ENCODE results near the gene CHERP. TPM values are rescaled to one million over a fixed set of nuclear protein-coding genes. Genes with fewer than 3 reads are reported as not detected.

The CHERP gene
- total and polyA plus RNA-seq, 2 of the 8 experiments (the other 6 are each of a cell fraction or from before 2014, with no cell fraction given) = 13.9 to 73.7 TPM

GRCh38 chr19:16573925-16574324 lies 31.7 kb upstream of the CHERP start:
- H4K20me1 ChIP-seq (replicated peaks in 1 of 2; ENCODE audit: control insufficient read depth in 1 of 2, insufficient read depth in 2 of 2, low read length in 2 of 2) = peaks cover 10 to 23% of the 10 kb centered on the region in 2 experiments
- CTCF ChIA-PET (ENCODE audit: partially characterized antibody) = interaction anchor here (0.6 to 1.4 kb wide), 11 partner anchors 9 to 1397 kb away, joined by 3 to 6 read pairs (median 3); partner anchors contain the start of genes C19orf44 and CALR3

More at GRCh38 chr19:16573925-16574324, 31.7 kb upstream of the CHERP start:
- no peak overlapping the region for H4K91ac ChIP-seq (replicated peaks; ENCODE audit: insufficient read length, low read length)
- H3K79me2 ChIP-seq (ENCODE audit: control insufficient read depth in 1 of 2, insufficient read depth in 2 of 2, low read length in 2 of 2) = peaks cover 0 to 56% of the 10 kb centered on the region in 2 experiments; a peak in 3 of 4 replicates
- H3K23me2 ChIP-seq (ENCODE audit: low read depth, low read length) = peaks cover 9% of the 10 kb centered on the region; the same call in 1 of the 2 replicates
- H3K4me1 ChIP-seq (replicated peaks in 1 of 4; ENCODE audit: control insufficient read depth in 3 of 4, insufficient read depth in 4 of 4, low read length in 3 of 4) = peaks cover 0 to 6% (median 3%) of the 10 kb centered on the region in 4 experiments; a peak in 5 of 7 replicates
- no peak overlapping the region for H2BK5ac ChIP-seq (ENCODE audit: low read depth, low read length)
- no peak overlapping the region for H2AFZ ChIP-seq (ENCODE audit: low read length)
- no peak overlapping the region for H3K4me3 ChIP-seq (ENCODE audit: extremely low read depth in 1 of 4, insufficient read depth in 2 of 4, low read depth in 3 of 4, low read length in 4 of 4)
- no peaks in the 10 kb centered on the region for H3K9me3 ChIP-seq (ENCODE audit: insufficient read depth in 2 of 2, low read depth in 1 of 2, low read length in 1 of 2)
- no peak overlapping the region for H2BK120ac ChIP-seq (replicated peaks; ENCODE audit: low read depth, low read length)
- H3K9ac ChIP-seq (replicated peaks in 1 of 4; ENCODE audit: extremely low read depth in 1 of 4, low read depth in 3 of 4, low read length in 3 of 4) = peak overlapping the region in 1 of 4 experiments; percentile 23; a peak in 1 of 7 replicates
- peaks cover 24% of the 10 kb centered on the region for H3K79me1 ChIP-seq (ENCODE audit: low read depth, low read length)
- H4K5ac ChIP-seq (ENCODE audit: insufficient read length, low read depth, low read length) = no peak overlapping the region
- peaks cover 0 to 18% (median 7%) of the 10 kb centered on the region in 4 experiments; a peak in 6 of 8 replicates for H3K36me3 ChIP-seq (ENCODE audit: control insufficient read depth in 2 of 4, insufficient read depth in 4 of 4, low read length in 3 of 4)
- H3K18ac ChIP-seq (ENCODE audit: extremely low read depth, low read length) = no peak overlapping the region
- no peak overlapping the region for H3K56ac ChIP-seq (replicated peaks; ENCODE audit: insufficient read length, low read depth, low read length)
- no peak overlapping the region for H2BK15ac ChIP-seq (ENCODE audit: low read length)
- FAIRE-seq (no peak), DNase-seq (ENCODE audit: low read depth in 1 of 2, low spot score in 2 of 2) (no peak)
- H3K27me3 ChIP-seq (replicated peaks in 1 of 4; ENCODE audit: control insufficient read depth in 3 of 4, extremely low read depth in 1 of 4, insufficient read depth in 3 of 4, low read length in 3 of 4) = no peaks in the 10 kb centered on the region
- H3K4me2 ChIP-seq (ENCODE audit: insufficient read depth in 1 of 2, low read depth in 2 of 2, low read length in 2 of 2) = peak overlapping the region; percentile 79 to 95; a peak in 2 of 4 replicates
- no peak overlapping the region for H3K27ac ChIP-seq (ENCODE audit: low read depth, low read length)
- no peak overlapping the region for H2AK5ac ChIP-seq (ENCODE audit: low read depth, low read length)
- no peak overlapping the region for H3K14ac ChIP-seq (ENCODE audit: insufficient read length)
- no peak overlapping the region for H2BK12ac ChIP-seq (ENCODE audit: low read depth, low read length)
- no peak overlapping the region for H3K4ac ChIP-seq (replicated peaks; ENCODE audit: insufficient read length, low read depth, low read length)
- no peak overlapping the region for H2BK20ac ChIP-seq (ENCODE audit: low read length)
- no peak overlapping the region for H4K8ac ChIP-seq (ENCODE audit: extremely low read depth, insufficient read depth, low read length)
- POLR2A ChIA-PET (ENCODE audit: partially characterized antibody) = interaction anchor here (0.7 to 6.6 kb wide), 9 partner anchors 9 to 86 kb away, joined by 3 to 58 read pairs (median 5); partner anchors contain the start of genes MED26, SMIM7 and TMEM38A
- no peak overlapping the region for H3K23ac ChIP-seq (ENCODE audit: insufficient read length)
- no peak for TF ChIP-seq TAF7 (optimal IDR thresholded peaks at IDR 0.05; ENCODE audit: borderline replicate concordance, low read depth, low read length)
- TF ChIP-seq POLR2A (IDR thresholded peaks at IDR 0.05; ENCODE audit: control extremely low read depth in 1 of 2, low read depth in 2 of 2, low read length in 2 of 2) = no peak
- no peak for TF ChIP-seq CEBPB (IDR thresholded peaks at IDR 0.05; ENCODE audit: low read depth, low read length)
- TF ChIP-seq BACH1 (IDR thresholded peaks at IDR 0.05; ENCODE audit: low read length) = no peak
- no peak for TF ChIP-seq BRCA1 (IDR thresholded peaks at IDR 0.05; ENCODE audit: low read depth, low read length)
- no peak for TF ChIP-seq SRF (IDR thresholded peaks at IDR 0.05; ENCODE audit: low read depth, low read length)
- no peak for TF ChIP-seq YY1 (IDR thresholded peaks at IDR 0.05; ENCODE audit: low read depth, low read length)
- TF ChIP-seq BCL11A (IDR thresholded peaks at IDR 0.05; ENCODE audit: low read depth in 2 of 2, low read length in 2 of 2) = no peak

All from H1 (cell line).